Neural crest cell (in vitro differentiated cells): ENCODE results near the gene MYRF. TPM values are rescaled to one million over a fixed set of nuclear protein-coding genes. Genes with fewer than 3 reads are reported as not detected.

Experiments used
- DNase-seq: peaks from one replicate; pipeline ENCODE4 v3.0.0; 2021; ENCODE audit warnings: low read depth, mixed read lengths, low spot score
- H3K27ac Mint-ChIP-seq: one replicate; pipeline ENCODE4 v1.8.0; 2021; ENCODE audit warnings: mild to moderate bottlenecking, mixed read lengths; ENCODE audit not compliant: unreplicated experiment
- H3K27me3 Mint-ChIP-seq: 2 replicates; pipeline ENCODE4 v1.8.0; 2021; ENCODE audit warnings: low read depth, mild to moderate bottlenecking, mixed read lengths
- H3K36me3 Mint-ChIP-seq: 2 replicates; pipeline ENCODE4 v1.8.0; 2021; ENCODE audit warnings: low read depth, mild to moderate bottlenecking, mixed read lengths
- H3K4me1 Mint-ChIP-seq: 2 replicates; pipeline ENCODE4 v1.8.0; 2021; ENCODE audit warnings: mixed read lengths
- H3K4me3 Mint-ChIP-seq: one replicate; pipeline ENCODE4 v1.8.0; 2021; ENCODE audit warnings: mild to moderate bottlenecking, mixed read lengths
- H3K9me3 Mint-ChIP-seq: 2 replicates; pipeline ENCODE4 v1.8.0; 2021; ENCODE audit warnings: mixed read lengths
- total RNA-seq: library from RNA; stranded (reverse); gene quantifications from 2 replicates; pipeline ENCODE4 v1.2.1, GENCODE V29; 2021
- TF ChIP-seq, protein P1 (sequence below): fragments of 200-600 bp; sonication (generic); conservative IDR thresholded peaks from 2 replicates; pipeline ENCODE4 v1.5.0; 2021; ENCODE audit warnings: antibody characterized with exemption, mild to moderate bottlenecking

Gene MYRF
- total RNA-seq, 1 donor from 2014 or later, result 3.5 TPM

DNA sequence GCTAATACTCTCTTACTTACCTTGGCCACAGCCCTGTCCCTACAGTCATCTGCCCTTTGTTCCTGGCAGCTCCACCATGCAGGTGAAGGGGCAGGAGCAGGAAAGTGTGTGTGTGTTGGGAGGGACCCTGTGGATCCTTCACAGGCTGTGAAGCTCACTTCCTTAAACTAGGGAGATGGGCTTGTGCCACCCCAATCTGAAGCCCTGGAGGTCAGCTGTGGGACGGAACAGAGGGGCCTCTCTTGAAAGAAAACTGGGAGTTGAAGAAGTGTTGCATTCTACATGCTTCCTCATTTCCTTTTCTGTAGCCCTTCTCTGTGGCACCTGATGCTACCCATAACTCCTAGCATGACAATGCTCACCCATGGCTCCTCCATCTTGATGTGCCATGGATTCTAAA is 52.7 kb downstream of the MYRF start:
- no peaks in the 10 kb centered on the region for H3K4me1 Mint-ChIP-seq
- no peak overlapping the region for H3K27ac Mint-ChIP-seq
- TF ChIP-seq, protein P1, sequence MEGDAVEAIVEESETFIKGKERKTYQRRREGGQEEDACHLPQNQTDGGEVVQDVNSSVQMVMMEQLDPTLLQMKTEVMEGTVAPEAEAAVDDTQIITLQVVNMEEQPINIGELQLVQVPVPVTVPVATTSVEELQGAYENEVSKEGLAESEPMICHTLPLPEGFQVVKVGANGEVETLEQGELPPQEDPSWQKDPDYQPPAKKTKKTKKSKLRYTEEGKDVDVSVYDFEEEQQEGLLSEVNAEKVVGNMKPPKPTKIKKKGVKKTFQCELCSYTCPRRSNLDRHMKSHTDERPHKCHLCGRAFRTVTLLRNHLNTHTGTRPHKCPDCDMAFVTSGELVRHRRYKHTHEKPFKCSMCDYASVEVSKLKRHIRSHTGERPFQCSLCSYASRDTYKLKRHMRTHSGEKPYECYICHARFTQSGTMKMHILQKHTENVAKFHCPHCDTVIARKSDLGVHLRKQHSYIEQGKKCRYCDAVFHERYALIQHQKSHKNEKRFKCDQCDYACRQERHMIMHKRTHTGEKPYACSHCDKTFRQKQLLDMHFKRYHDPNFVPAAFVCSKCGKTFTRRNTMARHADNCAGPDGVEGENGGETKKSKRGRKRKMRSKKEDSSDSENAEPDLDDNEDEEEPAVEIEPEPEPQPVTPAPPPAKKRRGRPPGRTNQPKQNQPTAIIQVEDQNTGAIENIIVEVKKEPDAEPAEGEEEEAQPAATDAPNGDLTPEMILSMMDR, result no peak
- DNase-seq, result no peak
- H3K27me3 Mint-ChIP-seq, result no peaks in the 10 kb centered on the region
- no peaks in the 10 kb centered on the region for H3K9me3 Mint-ChIP-seq
- no peak overlapping the region for H3K4me3 Mint-ChIP-seq
- H3K36me3 Mint-ChIP-seq, result peaks cover 42% of the 10 kb centered on the region

DNA sequence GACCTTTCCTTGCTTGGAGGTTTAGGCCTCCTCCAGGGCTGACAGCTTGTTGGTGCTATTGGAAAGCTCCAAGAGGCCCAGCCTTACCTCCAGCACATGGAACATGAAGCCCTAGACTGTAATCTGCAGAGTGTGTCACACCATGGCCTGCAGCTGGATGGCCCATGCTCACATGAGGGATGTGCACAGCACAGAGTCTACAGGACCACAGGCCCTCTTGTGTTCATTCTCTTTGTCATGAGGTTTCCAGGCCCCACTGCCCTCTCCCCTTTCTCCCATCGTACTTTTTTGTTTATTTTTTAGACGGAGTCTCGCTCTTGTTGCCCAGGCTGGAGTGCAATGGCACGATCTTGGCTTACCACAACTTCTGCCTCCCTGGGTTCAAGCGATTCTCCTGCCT is 54.3 kb downstream of the MYRF start:
- TF ChIP-seq, protein P1, result no peak
- Mint-ChIP-seq H3K36me3 (peaks cover 45% of the 10 kb centered on the region), H3K9me3 (no peaks in the 10 kb centered on the region)

DNA sequence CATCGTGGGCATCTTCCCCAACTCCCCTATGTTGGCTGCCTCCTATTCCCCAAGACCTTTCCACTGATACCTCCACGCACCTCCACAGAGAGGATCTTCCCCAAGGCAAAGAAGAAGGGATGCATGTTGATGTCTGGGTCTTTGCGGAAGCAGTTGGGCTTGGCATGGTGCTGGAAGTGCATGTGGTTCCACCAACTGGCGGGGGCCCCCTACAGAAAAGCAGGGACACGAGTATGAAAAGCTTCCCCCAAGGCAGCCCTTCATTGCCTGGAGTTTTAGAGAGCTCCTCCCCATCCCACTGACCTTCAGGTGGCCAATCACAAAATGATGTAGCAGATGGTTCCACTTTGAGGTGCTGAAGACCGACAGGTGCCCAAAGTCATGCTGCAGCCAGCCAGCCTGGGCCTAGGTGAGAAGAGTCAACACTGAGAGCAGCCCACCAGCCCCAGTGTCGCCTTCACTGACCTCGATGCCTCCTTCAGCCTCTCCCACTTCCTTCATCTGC is 58.3 kb downstream of the MYRF start:
- H3K9me3 Mint-ChIP-seq, result peaks cover 9% of the 10 kb centered on the region
- no peak for DNase-seq
- no peak overlapping the region for H3K4me3 Mint-ChIP-seq
- no peaks in the 10 kb centered on the region for H3K27me3 Mint-ChIP-seq
- TF ChIP-seq, protein P1, result no peak
- no peak overlapping the region for H3K27ac Mint-ChIP-seq
- peaks cover 13% of the 10 kb centered on the region for H3K4me1 Mint-ChIP-seq
- H3K36me3 Mint-ChIP-seq, result peaks cover 56% of the 10 kb centered on the region

More for the DNA sequence above, 54.3 kb downstream of the MYRF start:
- Mint-ChIP-seq H3K4me1 (no peaks in the 10 kb centered on the region), H3K4me3 (no peak overlapping the region), H3K27me3 (no peaks in the 10 kb centered on the region), H3K27ac (no peak overlapping the region)
- DNase-seq, result no peak

DNA sequence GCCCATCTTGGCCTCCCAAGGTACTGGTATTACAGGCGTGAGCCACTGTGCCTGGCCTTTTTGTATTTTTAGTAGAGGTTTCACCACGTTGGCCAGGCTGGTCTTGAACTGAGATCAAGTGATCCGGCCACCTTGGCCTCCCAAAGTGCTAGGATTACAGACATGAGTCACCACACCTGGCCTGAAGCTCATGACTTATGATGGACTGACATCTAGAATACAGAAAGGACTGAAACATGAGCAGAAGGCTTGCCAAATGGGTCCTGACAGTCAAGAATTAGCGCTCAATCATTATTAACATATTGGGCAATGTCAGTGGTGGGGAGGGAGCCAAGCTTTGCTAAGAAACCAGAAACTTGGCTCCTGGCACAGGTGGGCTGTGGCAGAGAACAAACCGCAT is 59.4 kb downstream of the MYRF start:
- H3K27ac Mint-ChIP-seq, result no peak overlapping the region

DNA sequence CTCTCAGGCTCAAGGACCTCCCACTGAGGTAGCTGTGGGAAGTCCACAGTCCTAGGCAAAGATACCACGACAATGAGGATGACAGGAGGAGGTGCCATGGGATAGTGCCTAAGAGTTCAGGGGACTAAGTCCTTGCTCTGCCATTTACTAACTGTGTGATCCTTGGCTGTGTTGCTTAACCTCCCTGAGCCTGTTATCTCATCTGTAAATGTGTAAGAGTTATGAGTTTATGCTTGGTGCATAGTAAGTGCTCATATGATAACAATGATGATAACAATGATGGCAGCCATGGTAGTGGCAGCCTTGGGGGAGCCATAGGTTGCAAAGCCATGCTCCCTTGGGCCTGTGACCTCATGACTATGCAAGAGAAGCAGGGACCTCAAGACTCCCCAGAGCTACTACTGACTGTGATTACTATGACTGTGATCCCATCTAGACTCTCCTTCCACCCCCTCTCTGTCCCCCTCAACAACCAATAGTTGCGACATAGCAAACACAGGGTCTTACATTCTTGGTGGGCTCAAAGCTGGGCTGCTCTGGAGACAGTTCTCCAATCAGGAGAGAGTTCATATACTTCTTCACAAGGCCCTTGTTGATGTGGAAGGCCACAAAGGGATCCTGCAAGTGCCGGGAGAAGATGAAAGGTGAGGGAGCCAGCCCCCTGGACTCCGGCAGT is 60.4 kb downstream of the MYRF start:
- H3K4me3 Mint-ChIP-seq, result peak overlapping the region; percentile 61
- no peak for DNase-seq
- TF ChIP-seq, protein P1, result no peak
- no peaks in the 10 kb centered on the region for H3K27me3 Mint-ChIP-seq
- H3K36me3 Mint-ChIP-seq, result peaks cover 44% of the 10 kb centered on the region
- peak overlapping the region; percentile 50 for H3K27ac Mint-ChIP-seq
- peaks cover 9% of the 10 kb centered on the region for H3K9me3 Mint-ChIP-seq
- peaks cover 20% of the 10 kb centered on the region for H3K4me1 Mint-ChIP-seq

More for the DNA sequence above, 59.4 kb downstream of the MYRF start:
- no peaks in the 10 kb centered on the region for H3K27me3 Mint-ChIP-seq
- H3K4me1 Mint-ChIP-seq, result peaks cover 13% of the 10 kb centered on the region
- no peak for DNase-seq
- TF ChIP-seq, protein P1, result no peak
- peak overlapping the region; percentile 61 for H3K4me3 Mint-ChIP-seq
- peaks cover 9% of the 10 kb centered on the region for H3K9me3 Mint-ChIP-seq
- H3K36me3 Mint-ChIP-seq, result peaks cover 52% of the 10 kb centered on the region
